Measurements from ENCODE around the gene SLC34A3.
A peak's percentile ranks its signal among the peaks of the same experiment; 100 is the strongest.
"Not testable (repeated sequence)": the region's sequence is repeated elsewhere in the genome, so short reads cannot be mapped to it uniquely, and the experiment has no call there.

SLC34A3 gene

GRCh38 chr9:137262173-137262908, 31.6 kb downstream of the SLC34A3 start:
- H3K4me3 ChIP-seq (replicated peaks; ENCODE audit: low read depth, low read length) = not testable (repeated sequence)
- peak; percentile 38 for TF ChIP-seq CTCF (IDR thresholded peaks at IDR 0.05; ENCODE audit: low read length, missing control alignments)
- peak; percentile 62 for DNase-seq (ENCODE audit: low read depth)

DNA sequence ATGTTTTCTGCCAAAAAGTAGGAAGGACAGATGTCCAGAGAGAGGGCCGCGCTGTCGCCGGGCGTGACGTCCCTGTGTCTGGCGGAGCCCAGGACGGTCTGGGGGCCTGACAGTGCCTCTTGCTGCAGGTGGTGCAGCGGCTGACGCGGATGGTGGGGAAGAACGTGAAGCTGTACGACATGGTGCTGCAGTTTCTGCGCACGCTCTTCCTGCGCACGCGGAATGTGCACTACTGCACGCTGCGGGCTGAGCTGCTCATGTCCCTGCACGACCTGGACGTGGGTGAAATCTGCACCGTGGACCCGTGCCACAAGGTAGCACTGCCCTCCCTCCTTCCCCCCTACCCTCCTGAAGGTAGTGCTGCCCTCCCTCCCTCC, 32.2 kb downstream of the SLC34A3 start:
- no peak for TF ChIP-seq CTCF (IDR thresholded peaks at IDR 0.05; ENCODE audit: low read length, missing control alignments)
- DNase-seq (ENCODE audit: low read depth) = no peak
- H3K4me3 ChIP-seq (replicated peaks; ENCODE audit: low read depth, low read length) = no peak overlapping the region

GRCh38 chr9:137263506-137263905, 32.8 kb downstream of the SLC34A3 start:
- H3K4me3 ChIP-seq (replicated peaks; ENCODE audit: low read depth, low read length) = no peak overlapping the region
- no peak for TF ChIP-seq CTCF (IDR thresholded peaks at IDR 0.05; ENCODE audit: low read length, missing control alignments)
- DNase-seq (ENCODE audit: low read depth) = no peak

DNA sequence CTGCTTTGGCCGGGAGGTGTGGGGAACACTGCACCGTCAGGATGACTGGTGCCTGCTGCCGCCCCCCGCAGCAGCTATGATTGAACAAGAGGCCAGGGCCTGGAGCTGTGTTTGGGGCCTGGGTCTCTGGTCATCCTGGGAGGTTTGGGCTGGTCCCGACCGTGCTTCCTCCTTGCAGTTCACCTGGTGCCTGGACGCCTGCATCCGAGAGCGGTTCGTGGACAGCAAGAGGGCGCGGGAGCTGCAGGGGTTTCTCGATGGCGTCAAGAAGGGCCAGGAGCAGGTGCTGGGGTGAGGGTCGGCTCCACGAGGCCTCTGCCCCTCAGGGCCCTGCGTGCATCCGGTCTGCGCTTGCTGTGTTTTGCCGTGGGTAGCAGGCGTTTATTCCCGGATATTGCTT, 33.4 kb downstream of the SLC34A3 start:
- DNase-seq (ENCODE audit: low read depth) = no peak
- H3K4me3 ChIP-seq (replicated peaks; ENCODE audit: low read depth, low read length) = no peak overlapping the region
- TF ChIP-seq CTCF (IDR thresholded peaks at IDR 0.05; ENCODE audit: low read length, missing control alignments) = no peak

- H3K4me3 ChIP-seq (replicated peaks; ENCODE audit: low read depth, low read length) = no peak overlapping the region
- DNase-seq (ENCODE audit: low read depth) = no peak
- TF ChIP-seq CTCF (IDR thresholded peaks at IDR 0.05; ENCODE audit: low read length, missing control alignments) = no peak
Observed at GRCh38 chr9:137265496-137266161, 34.9 kb downstream of the SLC34A3 start.

DNA sequence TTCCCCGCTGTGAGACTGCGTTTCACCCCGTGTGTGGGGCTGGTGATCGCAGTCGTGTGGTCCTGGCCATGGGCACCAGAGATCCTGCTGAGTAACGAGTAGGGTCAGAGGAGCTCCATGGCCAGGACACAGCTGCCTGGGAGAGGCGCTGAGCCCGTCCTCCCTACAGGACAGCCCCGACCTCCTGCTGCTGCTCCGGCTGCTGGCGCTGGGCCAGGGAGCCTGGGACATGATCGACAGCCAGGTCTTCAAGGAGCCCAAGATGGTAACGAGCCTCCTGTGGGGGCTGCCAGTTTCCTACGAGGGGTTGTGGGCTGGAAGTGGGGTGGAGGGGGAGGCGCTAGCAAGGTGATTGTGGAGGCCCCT, 35.4 kb downstream of the SLC34A3 start:
- TF ChIP-seq CTCF (IDR thresholded peaks at IDR 0.05; ENCODE audit: low read length, missing control alignments) = no peak
- no peak for DNase-seq (ENCODE audit: low read depth)
- no peak overlapping the region for H3K4me3 ChIP-seq (replicated peaks; ENCODE audit: low read depth, low read length)

All from fibroblast of pulmonary artery (primary cell).